Right ventricle myocardium inferior (tissue), 1 donor: ENCODE data around the gene COL13A1. TPM values are rescaled to one million over a fixed set of nuclear protein-coding genes. Genes with fewer than 3 reads are reported as not detected.

Source experiments
- ATAC-seq: fragments of 200-7000 bp; cut with Tn5 transposase; one replicate; pipeline ENCODE4 v1.9.1; 2020; ENCODE audit warnings: mild to moderate bottlenecking, moderate library complexity
- DNase-seq: peaks from one replicate; pipeline ENCODE4 v3.0.0; 2021; ENCODE audit errors: missing footprints
- intact Hi-C: fragments of 100-400 bp; cut with DNase I; formaldehyde crosslinking; loops from one replicate; pipeline ENCODE4 v1.11.0; 2022
- total RNA-seq: library from RNA; stranded (reverse); fragmentation: NEBNext Ultra II Directional; extraction: Animal tissue kit (Norgen Biotek cat#: 25700); gene quantifications from one replicate; pipeline ENCODE4 v1.2.1, GENCODE V29; 2021
- donor health status: DM: no; HTN: yes; CAD: no; lungs with severe emphysema.

The COL13A1 gene
- total RNA-seq, 1 donor from 2014 or later: 1.0 TPM

GRCh38 chr10:69911613-69912528 is 110.2 kb downstream of the COL13A1 start:
- no peak for DNase-seq
- intact Hi-C loops: loop anchor here (5.0 kb wide), 1 partner anchor 110 kb away; the partner anchor contains the start of gene COL13A1
- ATAC-seq: peak; percentile 85

DNA sequence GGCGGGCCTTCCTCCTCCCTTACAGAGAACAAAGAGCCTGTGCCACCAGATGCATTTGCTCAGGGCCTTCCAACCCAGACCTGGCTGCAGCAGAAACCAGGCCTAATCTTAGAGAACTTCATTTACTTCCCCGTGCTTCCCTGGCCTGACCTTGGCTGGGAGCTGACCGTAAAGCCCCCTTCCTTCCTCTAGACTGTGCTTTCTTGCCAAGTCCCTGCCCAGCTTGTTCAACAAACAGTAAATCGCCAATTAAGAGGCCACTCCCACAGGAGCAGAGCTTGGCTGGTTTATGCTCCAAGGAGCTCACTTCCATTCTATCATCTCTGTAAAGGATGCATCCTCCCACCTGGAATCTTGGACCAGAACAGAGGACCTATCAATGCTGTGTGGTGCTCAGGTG is 110.9 kb downstream of the COL13A1 start:
- intact Hi-C loops: loop anchor here (5.0 kb wide), 1 partner anchor 110 kb away; the partner anchor contains the start of gene COL13A1
- DNase-seq (no peak), ATAC-seq (no peak)

- intact Hi-C loops: loop anchor here (1.0 to 5.0 kb wide), 4 partner anchors 111 to 269 kb away; partner anchors contain the start of gene COL13A1
- DNase-seq: no peak
- no peak for ATAC-seq
Observed at GRCh38 chr10:69913606-69914382, 112.1 kb downstream of the COL13A1 start.

- intact Hi-C loops: loop anchor here (1.0 to 5.0 kb wide), 4 partner anchors 112 to 270 kb away; partner anchors contain the start of gene COL13A1
- DNase-seq (peak; percentile 83), ATAC-seq (peak; percentile 60)
Observed at GRCh38 chr10:69914398-69915214, 112.9 kb downstream of the COL13A1 start.

DNA sequence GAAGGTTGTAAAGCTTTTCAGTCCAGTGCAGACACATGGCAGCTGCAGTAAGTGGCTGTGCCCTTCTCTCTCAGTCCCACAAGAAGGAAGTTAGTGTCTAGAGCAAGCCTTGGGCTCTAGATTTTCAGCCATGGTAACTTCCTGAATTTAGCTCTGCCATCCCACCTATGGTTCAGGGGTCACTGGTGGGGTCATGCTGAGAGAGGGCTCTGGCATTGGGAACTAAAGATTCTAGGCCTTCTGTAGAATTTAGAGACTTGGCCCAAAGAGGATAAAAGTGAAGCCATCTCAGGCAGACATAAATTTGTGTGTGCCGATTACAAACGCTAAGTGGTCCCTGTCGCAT is 113.5 kb downstream of the COL13A1 start:
- no peak for ATAC-seq
- DNase-seq: no peak
- intact Hi-C loops: loop anchor here (2.0 kb wide), 2 partner anchors 218 to 270 kb away; no protein-coding TSS in a partner anchor

DNA sequence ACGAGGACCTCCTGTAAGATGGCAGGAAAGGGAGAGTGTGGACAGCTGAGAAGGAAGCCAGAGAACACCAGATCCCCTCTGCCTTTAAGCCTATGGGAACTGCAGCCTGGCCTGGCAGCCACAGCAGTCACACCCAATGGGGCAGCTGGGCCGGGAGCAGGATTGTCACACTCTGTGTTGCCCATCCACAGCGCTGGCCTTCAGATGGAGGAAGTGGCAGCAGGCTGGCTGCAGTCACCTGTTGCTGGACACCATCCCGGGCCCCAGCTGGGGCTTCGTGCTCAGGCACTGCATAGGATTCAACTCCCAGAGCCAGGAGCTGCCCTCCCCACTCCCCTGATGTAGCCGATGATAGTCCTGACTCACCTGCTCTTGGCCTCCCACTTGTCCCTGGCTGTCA is 114.4 kb downstream of the COL13A1 start:
- intact Hi-C loops: no loop called here
- DNase-seq (no peak), ATAC-seq (no peak)

DNA sequence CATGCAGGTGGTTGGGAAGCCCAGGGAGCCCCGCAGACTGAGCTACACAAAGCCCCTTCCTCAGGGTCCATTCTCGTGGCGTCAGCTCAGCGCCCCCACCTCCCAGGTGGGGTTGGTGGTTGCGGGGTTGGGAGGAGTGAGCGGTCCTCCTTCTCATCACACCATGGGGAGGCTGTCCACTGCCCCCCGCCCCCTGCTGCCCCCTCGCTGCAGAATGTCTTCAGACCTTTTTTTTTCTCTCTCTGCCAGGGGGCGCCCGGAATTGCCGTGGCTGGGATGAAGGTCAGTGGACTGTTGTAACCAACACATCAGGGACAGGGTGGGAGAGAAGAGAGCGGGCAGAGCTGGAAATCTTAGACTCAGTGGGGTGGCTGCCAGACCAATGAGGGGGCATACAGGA is 116.3 kb downstream of the COL13A1 start:
- intact Hi-C loops: no loop called here
- ATAC-seq: no peak

GRCh38 chr10:69919250-69919649 is 117.5 kb downstream of the COL13A1 start:
- no peak for DNase-seq
- intact Hi-C loops: no loop called here
- no peak for ATAC-seq

More for the DNA sequence above, 116.3 kb downstream of the COL13A1 start:
- no peak for DNase-seq

GRCh38 chr10:69925111-69925510 is 123.4 kb downstream of the COL13A1 start:
- ATAC-seq: no peak
- intact Hi-C loops: no loop called here
- no peak for DNase-seq

DNA sequence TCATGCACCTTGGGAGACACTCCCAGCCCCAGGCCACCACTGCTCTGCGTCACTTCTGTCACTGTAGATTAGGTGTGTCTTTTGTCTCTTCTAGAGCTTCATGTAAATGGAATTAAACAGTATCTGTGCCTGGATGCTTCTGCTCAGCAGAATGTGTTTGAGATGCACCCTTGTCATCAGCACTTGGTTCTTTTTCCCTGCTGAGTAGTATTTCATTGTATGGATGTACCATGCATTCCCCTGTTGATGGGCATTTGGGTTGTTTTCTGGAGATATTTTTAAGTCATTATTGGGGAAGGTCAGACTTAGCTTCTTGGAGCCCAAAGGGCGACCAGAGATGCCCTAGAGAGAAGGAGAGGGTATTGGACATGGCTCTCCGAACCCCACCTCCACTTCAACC is 126.6 kb downstream of the COL13A1 start:
- ATAC-seq: no peak
- intact Hi-C loops: no loop called here

GRCh38 chr10:69929575-69929974 is 127.9 kb downstream of the COL13A1 start:
- ATAC-seq: no peak
- intact Hi-C loops: no loop called here
- no peak for DNase-seq

More for the DNA sequence above, 126.6 kb downstream of the COL13A1 start:
- no peak for DNase-seq

DNA sequence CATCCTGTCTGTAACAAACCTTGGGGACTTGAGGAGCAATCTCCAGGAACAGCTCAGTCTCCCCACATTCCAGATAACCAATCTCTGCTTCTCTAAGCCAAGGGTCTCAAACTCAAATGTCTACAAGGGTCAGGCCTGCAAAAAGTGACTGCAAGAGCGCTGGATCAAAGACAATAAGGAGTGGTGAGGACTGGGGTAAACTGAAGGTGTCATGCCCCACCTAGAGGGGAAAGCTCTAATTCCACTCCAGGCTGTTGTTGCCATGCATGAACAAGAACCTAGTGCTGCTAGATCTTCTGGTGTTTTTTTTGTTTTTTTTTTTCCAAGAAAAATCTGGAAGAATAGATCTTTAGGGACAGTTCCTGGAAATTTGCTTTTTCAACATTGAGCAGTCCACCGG is 133.1 kb downstream of the COL13A1 start:
- intact Hi-C loops: no loop called here
- no peak for DNase-seq
- no peak for ATAC-seq

DNA sequence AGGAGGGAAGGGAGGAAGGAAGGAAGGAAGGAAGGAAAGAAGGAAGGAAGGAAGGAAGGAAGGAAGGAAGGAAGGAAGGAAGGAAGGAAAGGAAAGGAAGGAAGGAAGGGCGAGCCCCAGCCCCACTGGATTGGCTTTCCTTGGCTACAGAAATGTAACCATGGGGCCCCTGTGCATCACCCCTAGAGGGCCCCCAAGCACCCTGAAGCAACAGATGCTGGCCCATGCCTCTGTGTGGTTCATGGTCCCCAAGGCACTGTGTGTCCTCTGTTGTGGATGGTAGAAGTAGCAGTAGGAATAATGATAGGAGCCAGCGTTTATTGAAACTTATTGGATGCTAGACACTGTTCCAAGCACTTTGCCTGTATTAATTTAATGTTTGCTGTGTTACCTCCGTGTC is 134.4 kb downstream of the COL13A1 start:
- no peak for DNase-seq
- intact Hi-C loops: no loop called here
- no peak for ATAC-seq

DNA sequence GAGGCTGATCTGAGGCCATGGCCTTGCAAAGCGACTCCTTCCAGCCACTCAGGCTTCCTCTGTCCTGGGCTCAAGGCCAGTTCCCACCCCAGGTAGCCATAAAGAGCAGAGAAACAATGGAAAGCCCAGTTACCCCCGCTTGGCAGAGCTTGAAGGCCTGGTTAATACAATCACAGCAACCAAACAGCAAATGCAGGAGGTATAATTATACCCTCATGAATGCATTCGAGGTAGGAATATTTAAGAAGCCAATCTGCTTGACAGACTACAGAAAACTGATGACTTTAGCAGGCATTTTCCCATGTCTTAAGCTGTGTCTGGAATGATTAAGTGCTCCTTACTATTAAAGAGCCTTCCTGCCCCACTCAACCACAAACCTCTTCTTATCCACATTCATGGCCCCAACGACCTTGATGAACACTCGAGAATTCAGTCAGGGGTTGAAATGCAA is 136.9 kb downstream of the COL13A1 start:
- ATAC-seq: no peak
- no peak for DNase-seq
- intact Hi-C loops: no loop called here

DNA sequence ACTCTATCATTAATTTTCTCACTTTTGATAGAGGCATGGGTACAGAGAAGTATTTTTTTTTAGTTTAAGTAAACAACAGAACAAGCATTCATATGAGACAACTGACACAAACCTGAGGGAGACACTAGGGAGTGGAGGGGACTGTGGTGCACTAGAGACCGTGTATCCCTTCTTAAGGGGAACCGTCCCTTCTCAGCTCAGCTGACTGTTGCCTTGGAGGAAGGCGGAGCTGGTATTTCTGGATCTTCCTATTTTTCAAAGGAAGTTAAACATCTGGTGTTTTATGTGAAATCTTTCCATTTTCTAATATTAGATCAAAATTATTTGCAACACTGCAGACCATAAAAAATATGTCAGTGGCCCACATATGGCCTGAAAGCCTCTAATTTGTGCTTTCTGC is 137.4 kb downstream of the COL13A1 start:
- DNase-seq (no peak), ATAC-seq (no peak)
- intact Hi-C loops: no loop called here

- intact Hi-C loops: no loop called here
- DNase-seq (no peak), ATAC-seq (no peak)
Observed at GRCh38 chr10:69939481-69939880, 137.8 kb downstream of the COL13A1 start.

DNA sequence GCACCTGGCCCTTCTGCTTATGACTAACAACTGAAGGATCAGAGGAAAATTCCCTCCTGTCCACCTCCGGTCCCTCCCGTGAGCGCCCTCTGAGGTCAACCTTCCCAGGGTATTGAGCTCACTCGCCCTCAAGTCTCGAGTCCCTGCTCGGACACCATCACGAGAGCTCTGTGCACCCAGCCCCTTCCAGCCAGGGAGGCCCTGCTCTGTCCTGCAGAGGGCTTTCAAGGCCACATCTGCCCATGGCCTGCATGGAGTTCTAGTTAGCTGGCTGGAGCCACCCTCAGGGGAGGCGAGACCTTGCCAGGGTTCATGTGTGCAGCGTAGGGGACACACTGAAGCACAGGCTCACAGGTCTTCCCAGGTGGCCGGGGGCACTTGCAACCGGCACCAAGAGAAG is 140.0 kb downstream of the COL13A1 start:
- no peak for DNase-seq
- intact Hi-C loops: no loop called here
- ATAC-seq: no peak

DNA sequence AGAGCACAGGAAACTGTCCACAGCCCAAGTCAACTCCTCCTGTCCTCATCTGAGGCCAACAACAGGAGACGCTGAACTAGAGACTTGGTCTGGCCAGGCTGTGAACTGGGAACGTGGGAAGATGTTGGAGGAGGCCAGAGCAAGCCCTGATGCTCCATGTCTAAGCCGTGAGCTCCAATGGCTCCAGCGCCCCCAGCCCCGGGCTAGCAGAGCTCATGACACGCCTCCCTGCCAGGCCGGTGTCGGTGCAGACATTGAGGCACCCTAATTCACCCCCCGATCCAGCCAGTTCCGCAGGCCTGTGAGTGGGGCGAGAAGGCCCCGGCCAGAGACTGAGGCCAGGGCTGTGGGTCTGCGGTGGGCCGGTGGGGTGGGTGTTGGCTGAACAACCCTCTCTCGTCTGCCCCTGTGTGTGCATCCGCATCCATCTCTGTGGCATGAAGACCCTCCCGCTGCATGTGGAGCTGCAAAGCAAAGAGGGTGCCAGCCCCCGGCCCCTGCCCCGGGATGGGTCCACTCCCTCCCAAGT is 141.7 kb downstream of the COL13A1 start:
- DNase-seq: no peak
- intact Hi-C loops: no loop called here
- no peak for ATAC-seq
